GM12892 (cell line): ENCODE data around the gene NINL.
"Not testable (repeated sequence)": the region's sequence is repeated elsewhere in the genome, so short reads cannot be mapped to it uniquely, and the experiment has no call there.

ENCODE experiments used
- DNase-seq: peaks from one replicate; pipeline ENCODE4 v3.0.0; 2011; ENCODE audit not compliant: insufficient read length
- FAIRE-seq: peaks from 2 replicates; lab custom pipeline; 2011; peaks lifted over from hg19 to GRCh38; lab: Jason Lieb, UNC
- POLR2A ChIP-seq: IDR thresholded peaks from 2 replicates; pipeline ENCODE4 v1.6.1; 2011; ENCODE audit warnings: low read depth, low read length, control low read depth
- POLR2AphosphoS5 ChIP-seq: IDR thresholded peaks from 2 replicates; pipeline ENCODE4 v1.6.1; 2011; ENCODE audit warnings: low read depth, low read length, control low read depth
- TAF1 ChIP-seq: IDR thresholded peaks from 2 replicates; pipeline ENCODE4 v1.6.1; 2011; ENCODE audit warnings: low read depth, mild to moderate bottlenecking, control low read depth, low read length, borderline replicate concordance

NINL gene

GRCh38 chr20:25586877-25587276 lies 1.5 kb upstream of the NINL start:
- no peak for FAIRE-seq
- no peak for DNase-seq
- TF ChIP-seq POLR2A (no peak), POLR2AphosphoS5 (no peak), TAF1 (no peak)

- not testable (repeated sequence) for FAIRE-seq
Observed at GRCh38 chr20:25583607-25584006, 1.7 kb downstream of the NINL start.

GRCh38 chr20:25580711-25581110 lies 4.6 kb downstream of the NINL start:
- FAIRE-seq (no peak), DNase-seq (no peak)
- no peak for TF ChIP-seq POLR2AphosphoS5
- no peak for TF ChIP-seq POLR2A
- no peak for TF ChIP-seq TAF1

More at GRCh38 chr20:25583607-25584006, 1.7 kb downstream of the NINL start:
- DNase-seq, result not testable (repeated sequence)

- TF ChIP-seq POLR2AphosphoS5 (no peak), POLR2A (no peak), TAF1 (no peak)
- FAIRE-seq, result no peak
- no peak for DNase-seq
Observed at GRCh38 chr20:25579081-25579770, 6.1 kb downstream of the NINL start.

- TF ChIP-seq POLR2A (no peak), TAF1 (no peak), POLR2AphosphoS5 (no peak)
- DNase-seq (no peak), FAIRE-seq (no peak)
Observed at GRCh38 chr20:25576783-25577530, 8.4 kb downstream of the NINL start.

- TF ChIP-seq POLR2AphosphoS5 (no peak), POLR2A (no peak), TAF1 (no peak)
- no peak for DNase-seq
- FAIRE-seq, result no peak
Observed at GRCh38 chr20:25574411-25574810, 10.9 kb downstream of the NINL start.

- DNase-seq (no peak), FAIRE-seq (no peak)
- no peak for TF ChIP-seq POLR2AphosphoS5
- no peak for TF ChIP-seq TAF1
- no peak for TF ChIP-seq POLR2A
Observed at GRCh38 chr20:25573288-25574251, 11.8 kb downstream of the NINL start.

- no peak for FAIRE-seq
- DNase-seq, result no peak
- TF ChIP-seq TAF1 (no peak), POLR2A (no peak), POLR2AphosphoS5 (no peak)
Observed at GRCh38 chr20:25571817-25572216, 13.5 kb downstream of the NINL start.

GRCh38 chr20:25571240-25571639 lies 14.1 kb downstream of the NINL start:
- FAIRE-seq, result no peak
- no peak for DNase-seq
- no peak for TF ChIP-seq POLR2AphosphoS5
- no peak for TF ChIP-seq TAF1
- TF ChIP-seq POLR2A, result no peak

GRCh38 chr20:25570148-25570530 lies 15.2 kb downstream of the NINL start:
- DNase-seq (no peak), FAIRE-seq (no peak)
- TF ChIP-seq POLR2AphosphoS5 (no peak), POLR2A (no peak), TAF1 (no peak)

GRCh38 chr20:25567286-25567685 lies 18.0 kb downstream of the NINL start:
- FAIRE-seq, result no peak
- DNase-seq, result no peak
- TF ChIP-seq TAF1, result no peak
- TF ChIP-seq POLR2AphosphoS5, result no peak
- no peak for TF ChIP-seq POLR2A
